GF-D8 (cell line): ENCODE data around the gene B4GALT7.

Source experiments
- DNase-seq: peaks from one replicate; lab custom pipeline; 2025; lab: John Stamatoyannopoulos, UW

Gene B4GALT7

GRCh38 chr5:177593511-177593910 lies 6.4 kb upstream of the B4GALT7 start:
- DNase-seq = no peak

DNA sequence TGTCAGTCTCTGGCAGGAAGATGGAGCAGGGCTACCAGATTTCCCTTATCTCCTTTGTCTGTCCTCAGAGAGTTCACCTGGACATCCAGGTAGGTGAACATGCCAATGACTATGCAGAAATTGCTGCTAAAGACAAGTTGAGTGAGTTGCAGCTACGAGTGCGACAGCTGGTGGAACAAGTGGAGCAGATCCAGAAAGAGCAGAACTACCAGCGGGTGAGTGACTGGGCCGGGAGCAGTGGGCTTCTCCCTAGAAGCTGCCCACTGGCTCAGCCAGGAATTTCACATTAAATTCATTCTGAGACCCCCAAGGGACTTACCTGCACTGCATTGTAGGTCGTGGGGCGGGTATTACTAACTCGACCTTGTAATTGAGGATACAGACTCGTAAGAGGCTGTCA lies 5.9 kb upstream of the B4GALT7 start:
- no peak for DNase-seq

GRCh38 chr5:177595026-177595585 lies 4.8 kb upstream of the B4GALT7 start:
- no peak for DNase-seq

DNA sequence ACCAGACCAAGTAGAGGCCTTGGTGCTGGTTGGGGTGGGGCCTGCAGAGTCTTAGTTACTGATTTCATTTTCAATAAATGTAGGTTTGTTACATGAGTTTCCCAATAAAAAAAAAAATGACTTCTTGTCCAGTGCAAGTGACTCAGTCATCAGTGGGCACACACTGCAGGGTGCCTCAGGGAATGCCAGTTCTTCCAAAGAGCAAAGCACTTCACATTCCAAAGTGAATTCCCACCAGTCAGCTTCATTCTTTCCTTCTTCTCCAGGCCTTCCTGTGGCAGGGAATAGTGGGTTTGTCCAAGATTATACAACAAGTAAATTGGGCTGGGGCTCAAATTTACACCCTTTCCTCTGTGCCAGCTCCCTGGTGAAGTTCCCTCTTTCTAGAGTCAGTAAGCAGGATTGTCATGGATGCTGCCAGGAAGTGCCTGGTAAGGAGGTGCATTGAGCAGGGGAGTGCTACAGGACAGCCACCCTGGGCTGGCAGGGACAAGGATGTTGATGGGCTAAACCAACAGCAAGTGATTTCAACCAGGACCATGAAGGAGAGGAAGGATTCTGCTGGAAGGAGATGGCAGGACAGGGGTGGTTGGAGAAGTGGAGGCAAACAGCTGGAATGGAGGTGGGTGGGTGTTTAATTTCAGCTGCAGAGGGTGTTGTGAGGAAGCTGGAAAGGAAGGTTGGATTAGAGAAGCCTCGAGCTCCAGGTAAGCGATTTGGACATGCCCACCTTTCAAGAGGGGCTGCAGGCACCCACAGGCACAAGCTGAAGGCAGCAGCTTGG lies 3.7 kb upstream of the B4GALT7 start:
- DNase-seq = no peak

GRCh38 chr5:177596775-177597238 lies 3.1 kb upstream of the B4GALT7 start:
- no peak for DNase-seq

DNA sequence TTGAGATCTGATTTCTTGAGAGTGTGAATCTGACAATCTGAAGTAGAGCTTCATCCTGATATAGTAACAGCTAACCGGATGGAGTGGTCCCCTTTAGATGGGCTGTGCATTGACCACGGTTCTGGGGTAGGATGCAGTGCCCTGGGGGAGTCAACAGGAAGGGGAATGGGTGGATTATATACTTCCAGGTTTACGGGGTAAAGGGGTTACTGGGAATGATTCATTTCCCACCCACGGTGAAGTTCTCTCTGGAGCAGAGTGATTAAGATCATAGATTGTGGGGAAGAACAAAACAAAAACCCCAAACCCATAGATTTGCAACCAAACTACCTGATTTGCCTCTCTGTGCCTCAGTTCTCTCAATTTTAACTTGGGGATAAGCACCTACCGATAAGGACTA lies 1.5 kb upstream of the B4GALT7 start:
- DNase-seq = no peak

DNA sequence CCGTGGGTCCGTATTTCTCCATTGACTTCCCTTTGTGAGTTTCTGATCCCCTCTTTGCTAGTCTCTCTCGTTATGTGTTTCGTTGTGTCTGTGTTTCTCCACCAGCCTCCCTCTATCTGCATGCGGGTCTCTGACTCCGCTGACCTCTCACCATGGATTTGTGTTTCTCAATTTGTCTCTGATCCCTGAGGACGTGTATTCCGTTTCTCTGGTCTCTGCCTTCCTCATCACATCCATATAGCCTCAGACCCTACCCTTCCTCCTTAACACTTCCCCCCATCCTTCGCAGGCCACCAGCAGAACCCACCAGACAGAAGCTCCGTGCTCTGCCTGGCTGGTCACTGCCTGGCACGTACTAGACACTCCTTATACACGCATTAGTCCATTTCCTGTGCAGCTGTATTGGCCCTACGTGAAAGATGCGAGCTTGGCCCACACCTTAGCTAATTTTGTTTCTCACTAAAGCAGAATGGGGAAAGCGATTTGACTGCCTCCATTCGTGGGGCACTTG lies 631 bp downstream of the B4GALT7 start:
- no peak for DNase-seq

DNA sequence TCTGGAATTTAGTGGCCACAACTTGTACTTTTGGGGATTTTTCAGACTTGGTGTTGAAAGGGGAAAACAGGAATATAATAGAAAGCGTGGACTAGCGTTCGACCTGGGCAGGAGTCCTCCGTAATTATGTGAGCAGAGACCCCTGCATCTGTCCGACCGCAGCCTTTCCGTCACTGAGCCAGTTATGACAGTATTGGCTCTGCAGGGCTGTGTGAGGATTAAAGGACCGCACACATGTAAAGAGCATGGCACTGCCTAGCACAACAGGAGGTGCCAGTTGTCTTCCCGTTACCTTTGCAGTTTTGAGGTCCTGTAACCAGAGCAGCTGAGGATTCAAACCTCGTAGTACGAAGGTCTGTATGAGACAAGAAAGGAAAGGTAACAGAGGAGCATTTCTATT lies 1.2 kb downstream of the B4GALT7 start:
- no peak for DNase-seq

- DNase-seq = no peak
Observed at GRCh38 chr5:177601577-177602457, 1.9 kb downstream of the B4GALT7 start.

DNA sequence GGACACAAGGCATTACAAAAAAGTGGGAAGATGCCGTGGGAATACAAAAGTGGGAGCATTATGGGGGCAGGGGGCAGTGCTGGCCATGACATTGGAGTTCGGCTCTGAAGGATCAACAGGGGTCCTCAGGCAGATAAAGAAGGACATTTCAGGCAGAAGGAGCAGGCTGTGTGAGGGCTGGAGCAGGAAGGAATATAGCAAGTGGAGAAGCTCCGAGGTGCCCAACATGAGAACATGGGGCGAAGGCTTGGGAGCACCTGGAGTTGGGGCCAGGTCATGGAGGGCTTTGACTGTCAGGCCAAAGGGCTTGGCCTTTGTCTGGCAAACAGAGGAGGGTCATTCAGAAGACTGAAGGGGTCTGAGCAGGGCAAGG lies 2.5 kb downstream of the B4GALT7 start:
- DNase-seq = no peak

DNA sequence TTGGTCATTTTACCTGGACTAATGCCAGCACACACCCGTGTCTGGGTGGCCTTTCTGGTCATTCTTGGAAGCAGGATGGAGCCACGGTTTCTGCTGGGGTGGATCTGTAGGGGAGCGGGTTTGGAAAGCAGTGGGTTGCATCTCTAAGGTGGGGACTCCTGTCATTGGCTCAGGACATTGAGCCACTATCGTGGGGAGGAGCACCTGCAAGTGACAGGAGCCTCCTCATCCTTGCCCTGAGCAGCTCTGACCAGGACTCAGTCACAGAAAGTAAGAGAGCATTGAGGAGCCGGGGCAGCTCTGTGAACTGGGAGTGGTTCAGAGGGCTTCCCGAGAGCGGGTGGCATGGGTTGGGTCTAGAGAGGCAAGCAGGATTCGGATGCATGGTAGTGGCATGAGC lies 3.7 kb downstream of the B4GALT7 start:
- no peak for DNase-seq

GRCh38 chr5:177604116-177604521 lies 4.2 kb downstream of the B4GALT7 start:
- DNase-seq = no peak

GRCh38 chr5:177604656-177605055 lies 4.7 kb downstream of the B4GALT7 start:
- DNase-seq = no peak

DNA sequence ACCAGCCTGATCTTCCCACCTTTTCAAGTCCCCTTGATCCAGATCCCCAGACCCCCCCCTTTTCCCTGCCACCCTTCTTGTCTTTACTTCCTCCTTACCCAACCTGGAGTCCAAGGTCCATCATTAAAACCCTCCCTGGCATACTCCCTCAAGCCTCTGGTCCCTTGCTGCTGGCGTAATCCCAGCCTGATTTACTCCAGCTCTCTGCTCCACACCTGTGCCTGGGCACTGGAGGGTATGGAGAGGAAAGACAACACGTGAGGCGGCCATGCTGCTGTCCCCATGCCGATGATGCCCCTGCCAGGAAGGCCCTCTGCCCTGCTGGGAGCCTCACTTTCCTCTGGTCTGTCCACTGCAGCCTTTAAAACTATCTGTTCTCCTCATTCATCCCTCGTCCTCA lies 5.1 kb downstream of the B4GALT7 start:
- no peak for DNase-seq

DNA sequence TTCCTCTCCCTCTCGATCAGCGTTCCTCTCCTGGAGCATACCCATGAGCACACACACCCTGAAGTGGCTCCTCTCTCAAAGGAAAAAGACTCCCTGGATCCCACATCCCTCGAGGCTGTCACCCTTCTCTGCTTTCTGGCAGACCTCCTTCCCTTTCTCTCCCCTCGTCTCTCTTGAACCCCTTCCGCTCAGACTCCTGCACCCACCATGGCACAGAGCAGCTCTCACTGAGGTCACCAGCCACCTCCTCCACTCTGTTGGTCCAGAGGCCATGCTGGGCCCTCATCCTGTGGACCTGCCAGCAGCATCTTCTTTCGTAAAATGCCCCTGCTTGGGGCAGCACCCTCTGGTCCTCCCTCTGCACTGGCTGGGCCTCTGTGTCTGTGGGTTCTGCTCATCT lies 5.7 kb downstream of the B4GALT7 start:
- no peak for DNase-seq

GRCh38 chr5:177606071-177607051 lies 6.4 kb downstream of the B4GALT7 start:
- DNase-seq = no peak

DNA sequence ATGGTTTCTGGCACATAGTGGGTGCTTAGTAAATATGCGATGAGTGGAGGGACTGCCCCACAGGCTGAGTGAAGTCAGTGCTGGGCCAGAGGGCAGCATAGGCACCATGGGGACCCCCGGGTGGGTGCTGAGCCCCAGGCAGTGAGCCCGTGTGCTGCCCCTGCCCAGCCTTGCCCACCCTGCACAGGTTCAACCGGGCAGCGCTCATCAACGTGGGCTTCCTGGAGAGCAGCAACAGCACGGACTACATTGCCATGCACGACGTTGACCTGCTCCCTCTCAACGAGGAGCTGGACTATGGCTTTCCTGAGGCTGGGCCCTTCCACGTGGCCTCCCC lies 7.2 kb downstream of the B4GALT7 start:
- DNase-seq = no peak

GRCh38 chr5:177607452-177608192 lies 7.7 kb downstream of the B4GALT7 start:
- DNase-seq = no peak

- DNase-seq = no peak
Observed at GRCh38 chr5:177608243-177609075, 8.5 kb downstream of the B4GALT7 start.
